Gastrocnemius medialis (tissue), 4 donors: ENCODE results near the gene MUS81.

Experiments
- CTCF ChIP-seq, 5 experiments: fragments of 450-650 bp in 3 of 5; fragments of 200-600 bp in 2 of 5; sonication (generic) in 2 of 5; IDR thresholded peaks in 4 of 5; conservative IDR thresholded peaks in 1 of 5; 1 replicate in 4 of 5; 2 replicates in 1 of 5; pipeline ENCODE4 v1.5.1; 2016 to 2019; ENCODE audit warnings: antibody characterized with exemption in 5 of 5, mild to moderate bottlenecking in 3 of 5, moderate library complexity in 3 of 5
- POLR2A ChIP-seq, 2 donors: fragments of 450-650 bp; IDR thresholded peaks; one replicate each; pipeline ENCODE4 v1.6.1; 2017; ENCODE audit warnings: antibody characterized with exemption in 2 of 2, mild to moderate bottlenecking in 2 of 2, moderate library complexity in 2 of 2

- TF ChIP-seq CTCF (IDR thresholded peaks at IDR 0.05 in 4 of 5, conservative IDR thresholded peaks at IDR 0.05 in 1 of 5) (no peak), POLR2A (IDR thresholded peaks at IDR 0.05) (no peak)
Measured at GRCh38 chr11:65834202-65834601, 26.0 kb upstream of the MUS81 start.
